Stimulated activated CD4-positive, alpha-beta T cell treated with anti-CD3 and anti-CD28 coated beads, Interleukin-2, amount 100 ng/mL, for 4 hours (primary cell): ENCODE results near the gene ZNF746.

Experiments used
- DNase-seq: peaks from one replicate; pipeline ENCODE4 v3.0.0-alpha.2; 2020; ENCODE audit warnings: low read depth

Gene ZNF746

GRCh38 chr7:149490083-149490760 is 7.4 kb downstream of the ZNF746 start:
- DNase-seq: no peak

GRCh38 chr7:149489391-149490024 is 8.1 kb downstream of the ZNF746 start:
- DNase-seq: no peak

- no peak for DNase-seq
Observed at GRCh38 chr7:149479568-149479967, 18.0 kb downstream of the ZNF746 start.

- no peak for DNase-seq
Observed at GRCh38 chr7:149478754-149479153, 18.9 kb downstream of the ZNF746 start.

- DNase-seq: no peak
Observed at GRCh38 chr7:149477494-149478443, 19.8 kb downstream of the ZNF746 start.

- DNase-seq: no peak
Observed at GRCh38 chr7:149476791-149477190, 20.8 kb downstream of the ZNF746 start.

- DNase-seq: no peak
Observed at GRCh38 chr7:149475121-149476045, 22.2 kb downstream of the ZNF746 start.

- no peak for DNase-seq
Observed at GRCh38 chr7:149474309-149475120, 23.1 kb downstream of the ZNF746 start.

- DNase-seq: no peak
Observed at GRCh38 chr7:149473251-149473650, 24.4 kb downstream of the ZNF746 start.

GRCh38 chr7:149471289-149471953 is 26.2 kb downstream of the ZNF746 start:
- DNase-seq: no peak

- no peak for DNase-seq
Observed at GRCh38 chr7:149469806-149470205, 27.8 kb downstream of the ZNF746 start.

GRCh38 chr7:149468208-149468607 is 29.4 kb downstream of the ZNF746 start:
- DNase-seq: no peak

GRCh38 chr7:149467321-149467859 is 30.2 kb downstream of the ZNF746 start:
- DNase-seq: no peak

GRCh38 chr7:149466364-149466763 is 31.2 kb downstream of the ZNF746 start:
- DNase-seq: no peak

- no peak for DNase-seq
Observed at GRCh38 chr7:149463500-149464161, 34.0 kb downstream of the ZNF746 start.

- DNase-seq: no peak
Observed at GRCh38 chr7:149462101-149462520, 35.5 kb downstream of the ZNF746 start.

GRCh38 chr7:149460493-149461277 is 36.9 kb downstream of the ZNF746 start, which contains the start of gene ZNF777:
TSS of gene ZNF777 (minus strand) at chr7:149461062. CDS start at chr7:149456022, 5,040 bp downstream.
- peak; percentile 69 for DNase-seq
